Adrenal gland (tissue), 5 donors: ENCODE data around the gene RCAN3.

Source experiments
- CTCF ChIP-seq, 6 experiments: fragments of 450-650 bp in 4 of 6; fragments of 200-600 bp in 2 of 6; sonication (generic) in 1 of 6; IDR thresholded peaks; 1 replicate in 5 of 6; 2 replicates in 1 of 6; pipeline versions ENCODE4 v1.5.1 to v1.8.0; 2016 to 2021; ENCODE audit warnings: antibody characterized with exemption in 6 of 6, mild to moderate bottlenecking in 2 of 6, moderate library complexity in 1 of 6
- POLR2A ChIP-seq, 2 donors: fragments of 450-650 bp; IDR thresholded peaks; one replicate each; pipeline ENCODE4 v1.6.1; 2017; ENCODE audit warnings: antibody characterized with exemption in 2 of 2, mild to moderate bottlenecking in 2 of 2, moderate library complexity in 1 of 2
- donor health status: DM: no; HTN: no; CAD: no.

DNA sequence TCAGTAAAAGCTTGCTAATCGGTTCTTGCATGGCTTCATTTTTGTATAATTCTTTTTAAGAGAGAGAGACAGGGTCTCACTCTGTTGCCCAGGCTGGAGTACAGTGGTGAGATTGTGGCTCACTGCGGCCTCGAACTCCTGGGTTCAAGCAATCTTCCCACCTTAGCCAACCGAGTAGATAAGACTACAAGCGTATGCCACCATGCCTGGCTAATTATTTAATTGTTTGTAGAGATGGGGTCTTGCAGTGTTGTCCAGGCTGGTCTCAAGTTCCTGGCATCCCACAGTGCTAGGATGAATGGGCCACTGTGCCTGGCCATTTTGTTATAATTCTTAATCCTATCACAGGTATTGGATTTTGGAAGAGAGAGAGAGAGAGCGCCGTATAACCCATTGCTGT lies 23.4 kb downstream of the RCAN3 start:
- TF ChIP-seq CTCF (IDR thresholded peaks at IDR 0.05) (no peak), POLR2A (IDR thresholded peaks at IDR 0.05) (no peak)
